ENCODE measurements around the gene RPL22. TPM values are rescaled to one million over a fixed set of nuclear protein-coding genes. Genes with fewer than 3 reads are reported as not detected.

The RPL22 gene
- total RNA-seq, 1 donor from 2014 or later: 601 TPM

GRCh38 chr1:6225651-6226050 is 26.3 kb upstream of the RPL22 start:
- Mint-ChIP-seq H3K4me1 (ENCODE audit: unreplicated experiment) (no peaks in the 10 kb centered on the region), H3K9me3 (ENCODE audit: unreplicated experiment) (no peaks in the 10 kb centered on the region), H3K27ac (ENCODE audit: unreplicated experiment) (no peak overlapping the region), H3K27me3 (ENCODE audit: unreplicated experiment) (peaks cover 2% of the 10 kb centered on the region), H3K4me3 (ENCODE audit: unreplicated experiment) (no peak overlapping the region), H3K36me3 (ENCODE audit: low read depth, unreplicated experiment) (peaks cover 35% of the 10 kb centered on the region)
- no peak for TF ChIP-seq CTCF (IDR thresholded peaks at IDR 0.05; ENCODE audit: unreplicated experiment)
- no peak for DNase-seq (ENCODE audit: low spot score)

- no peak for TF ChIP-seq CTCF (IDR thresholded peaks at IDR 0.05; ENCODE audit: unreplicated experiment)
- Mint-ChIP-seq H3K4me3 (ENCODE audit: unreplicated experiment) (no peak overlapping the region), H3K27me3 (ENCODE audit: unreplicated experiment) (peaks cover 2% of the 10 kb centered on the region), H3K27ac (ENCODE audit: unreplicated experiment) (no peak overlapping the region), H3K36me3 (ENCODE audit: low read depth, unreplicated experiment) (peaks cover 35% of the 10 kb centered on the region), H3K9me3 (ENCODE audit: unreplicated experiment) (no peaks in the 10 kb centered on the region), H3K4me1 (ENCODE audit: unreplicated experiment) (no peaks in the 10 kb centered on the region)
- no peak for DNase-seq (ENCODE audit: low spot score)
Measured at GRCh38 chr1:6224718-6225117, 25.3 kb upstream of the RPL22 start.

GRCh38 chr1:6223617-6224016 is 24.2 kb upstream of the RPL22 start:
- TF ChIP-seq CTCF (IDR thresholded peaks at IDR 0.05; ENCODE audit: unreplicated experiment): no peak
- Mint-ChIP-seq H3K27ac (ENCODE audit: unreplicated experiment) (no peak overlapping the region), H3K27me3 (ENCODE audit: unreplicated experiment) (peaks cover 2% of the 10 kb centered on the region), H3K4me3 (ENCODE audit: unreplicated experiment) (no peak overlapping the region), H3K36me3 (ENCODE audit: low read depth, unreplicated experiment) (peaks cover 35% of the 10 kb centered on the region), H3K9me3 (ENCODE audit: unreplicated experiment) (no peaks in the 10 kb centered on the region), H3K4me1 (ENCODE audit: unreplicated experiment) (peaks cover 2% of the 10 kb centered on the region)
- no peak for DNase-seq (ENCODE audit: low spot score)

- Mint-ChIP-seq H3K27me3 (ENCODE audit: unreplicated experiment) (peaks cover 2% of the 10 kb centered on the region), H3K4me3 (ENCODE audit: unreplicated experiment) (no peak overlapping the region), H3K4me1 (ENCODE audit: unreplicated experiment) (peaks cover 2% of the 10 kb centered on the region), H3K9me3 (ENCODE audit: unreplicated experiment) (no peaks in the 10 kb centered on the region), H3K27ac (ENCODE audit: unreplicated experiment) (peak overlapping the region; percentile 64), H3K36me3 (ENCODE audit: low read depth, unreplicated experiment) (peaks cover 35% of the 10 kb centered on the region)
- TF ChIP-seq CTCF (IDR thresholded peaks at IDR 0.05; ENCODE audit: unreplicated experiment): no peak
- DNase-seq (ENCODE audit: low spot score): no peak
Measured at GRCh38 chr1:6222636-6223035, 23.2 kb upstream of the RPL22 start.

- no peak for TF ChIP-seq CTCF (IDR thresholded peaks at IDR 0.05; ENCODE audit: unreplicated experiment)
- peaks cover 32% of the 10 kb centered on the region for H3K36me3 Mint-ChIP-seq (ENCODE audit: low read depth, unreplicated experiment)
- H3K27ac Mint-ChIP-seq (ENCODE audit: unreplicated experiment): no peak overlapping the region
- no peak for DNase-seq (ENCODE audit: low spot score)
- peaks cover 2% of the 10 kb centered on the region for H3K4me1 Mint-ChIP-seq (ENCODE audit: unreplicated experiment)
- H3K27me3 Mint-ChIP-seq (ENCODE audit: unreplicated experiment): no peaks in the 10 kb centered on the region
- H3K4me3 Mint-ChIP-seq (ENCODE audit: unreplicated experiment): no peak overlapping the region
- H3K9me3 Mint-ChIP-seq (ENCODE audit: unreplicated experiment): no peaks in the 10 kb centered on the region
Measured at GRCh38 chr1:6221210-6221784, 21.9 kb upstream of the RPL22 start.

All from endothelial cell (in vitro differentiated cells).